Measurements from ENCODE around the gene ERO1B.
"Not testable (repeated sequence)": the region's sequence is repeated elsewhere in the genome, so short reads cannot be mapped to it uniquely, and the experiment has no call there.

ERO1B gene

DNA sequence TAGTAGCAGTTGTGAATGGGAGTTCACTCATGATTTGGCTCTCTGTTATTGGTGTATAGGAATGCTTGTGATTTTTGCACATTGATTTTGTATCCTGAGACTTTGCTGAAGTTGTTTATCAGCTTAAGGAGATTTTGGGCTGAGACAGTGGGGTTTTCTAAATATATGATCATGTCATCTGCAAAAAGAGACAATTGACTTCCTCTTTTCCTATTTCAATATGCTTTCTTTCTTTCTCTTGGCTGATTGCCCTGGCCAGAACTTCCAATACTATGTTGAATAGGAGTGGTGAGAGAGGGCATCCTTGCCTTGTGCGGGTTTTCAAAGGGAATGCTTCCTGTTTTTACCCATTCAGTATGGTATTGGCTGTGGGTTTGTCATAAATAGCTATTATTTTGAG, 93.7 kb downstream of the ERO1B start:
- DNase-seq (ENCODE audit: low read depth in 2 of 2, low spot score in 1 of 2): not testable (repeated sequence)

DNA sequence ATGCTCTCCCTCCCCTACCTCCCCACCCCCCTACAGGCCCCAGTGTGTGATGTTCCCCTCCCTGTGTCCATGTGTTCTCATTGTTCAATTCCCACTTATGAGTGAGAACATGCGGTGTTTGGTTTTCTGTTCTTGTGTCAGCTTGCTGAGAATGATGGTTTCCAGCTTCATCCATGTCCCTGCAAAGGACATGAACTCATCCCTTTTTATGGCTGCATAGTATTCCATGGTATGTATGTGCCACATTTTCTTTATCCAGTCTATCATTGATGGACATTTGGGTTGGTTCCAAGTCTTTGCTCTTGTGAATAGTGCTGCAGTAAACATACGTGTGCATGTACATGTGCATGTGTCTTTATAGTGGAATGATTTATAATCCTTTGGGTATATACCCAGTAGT, 95.3 kb downstream of the ERO1B start:
- DNase-seq (ENCODE audit: low read depth in 2 of 2, low spot score in 1 of 2): not testable (repeated sequence)

- no peak for DNase-seq (ENCODE audit: low read depth in 2 of 2, low spot score in 1 of 2)
These were observed 96.1 kb downstream of the ERO1B start for GRCh38 chr1:236185687-236186086.

GRCh38 chr1:236181059-236181458, 100.7 kb downstream of the ERO1B start:
- DNase-seq (ENCODE audit: low read depth in 2 of 2, low spot score in 1 of 2): no peak

- DNase-seq (ENCODE audit: low read depth in 2 of 2, low spot score in 1 of 2): no peak
These were observed 102.1 kb downstream of the ERO1B start for GRCh38 chr1:236179634-236180033.

DNA sequence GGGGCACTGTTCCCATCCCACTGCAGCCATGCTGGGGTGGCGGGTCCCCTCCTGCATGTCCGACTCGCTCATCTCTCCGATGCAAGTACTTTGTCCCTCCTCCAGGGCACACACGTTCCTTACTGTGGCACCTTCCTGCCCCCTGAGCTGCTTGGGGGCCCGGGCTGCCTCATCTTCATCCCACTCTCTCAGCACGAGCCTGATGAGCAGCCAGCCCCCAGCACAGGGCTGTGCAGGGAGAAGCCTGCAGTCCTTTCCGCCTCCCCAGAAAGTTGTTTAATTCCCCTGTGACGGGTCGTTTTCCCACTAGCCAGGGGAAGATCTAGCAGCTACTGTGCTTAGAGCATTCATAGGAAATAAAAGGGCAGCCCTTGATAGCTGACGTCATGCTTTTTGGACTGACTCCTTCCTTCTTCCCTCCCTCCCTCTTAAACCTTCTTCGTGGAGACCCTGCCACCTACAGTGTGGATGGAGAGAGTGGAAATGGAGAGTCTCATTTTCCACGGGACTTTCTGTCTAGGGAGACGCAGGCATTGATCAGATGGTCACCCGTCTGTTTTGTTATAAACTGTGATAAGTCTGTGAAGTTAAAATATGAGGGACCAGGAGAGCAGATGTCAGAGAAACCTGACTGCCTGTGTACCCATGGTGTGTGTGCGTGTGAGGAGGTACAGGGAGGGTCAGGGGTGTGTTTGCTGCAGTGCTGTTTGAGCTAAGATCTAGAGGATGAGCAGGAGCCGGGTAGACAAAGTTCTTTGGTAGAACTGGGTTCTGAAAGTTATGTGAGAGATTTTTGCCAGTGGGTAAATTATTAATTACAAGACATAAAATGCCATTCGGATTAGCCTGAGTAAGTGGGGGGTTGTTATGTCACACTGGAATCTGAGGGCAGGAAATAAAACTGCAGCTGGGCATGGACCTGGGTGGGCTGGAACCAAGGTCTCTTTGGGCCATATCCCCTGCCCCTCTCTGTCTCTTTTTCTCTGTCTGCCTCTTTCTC, 105.1 kb downstream of the ERO1B start:
- no peak for DNase-seq (ENCODE audit: low read depth in 2 of 2, low spot score in 1 of 2)

DNA sequence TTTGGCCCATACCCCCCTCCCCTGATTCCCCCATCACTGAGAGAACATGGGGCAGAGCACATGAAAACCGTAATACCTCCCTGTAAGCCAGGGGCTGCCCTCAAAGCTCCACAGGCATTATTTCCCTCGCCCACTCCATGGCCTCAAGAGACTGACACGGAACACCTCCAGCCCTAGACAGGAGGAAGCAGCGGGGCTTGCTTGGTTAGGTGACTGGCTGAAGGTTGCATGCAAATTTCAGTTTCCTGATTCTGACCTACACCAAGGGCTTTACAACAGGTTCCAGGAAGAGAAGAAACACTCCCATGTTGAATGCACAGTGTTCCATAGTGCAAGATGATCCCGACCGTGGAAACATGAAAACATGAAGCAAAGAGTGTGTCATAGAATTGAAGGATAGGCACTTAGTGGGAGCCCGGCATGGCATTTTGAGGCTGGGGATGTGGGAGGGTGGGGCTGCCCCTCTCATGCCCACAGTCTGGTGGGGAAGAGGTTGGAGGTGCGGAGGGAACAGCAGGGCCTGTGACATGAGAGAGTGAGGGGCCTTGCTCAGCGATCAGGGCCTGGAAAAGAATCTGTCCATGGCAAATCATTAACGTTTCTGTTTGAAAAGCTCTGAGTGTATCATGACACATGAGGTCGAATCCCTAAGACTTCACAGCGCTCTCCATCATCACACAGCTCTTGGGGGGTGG, 106.0 kb downstream of the ERO1B start:
- no peak for DNase-seq (ENCODE audit: low read depth in 2 of 2, low spot score in 1 of 2)

- no peak for DNase-seq (ENCODE audit: low read depth in 2 of 2, low spot score in 1 of 2)
These were observed 108.5 kb downstream of the ERO1B start for GRCh38 chr1:236173174-236173767.

- DNase-seq (ENCODE audit: low read depth in 2 of 2, low spot score in 1 of 2): no peak
These were observed 109.6 kb downstream of the ERO1B start for GRCh38 chr1:236172041-236172579.

GRCh38 chr1:236168716-236169429, 112.9 kb downstream of the ERO1B start:
- DNase-seq (ENCODE audit: low read depth in 2 of 2, low spot score in 1 of 2): no peak

- no peak for DNase-seq (ENCODE audit: low read depth in 2 of 2, low spot score in 1 of 2)
These were observed 114.2 kb downstream of the ERO1B start for GRCh38 chr1:236167578-236167977.

DNA sequence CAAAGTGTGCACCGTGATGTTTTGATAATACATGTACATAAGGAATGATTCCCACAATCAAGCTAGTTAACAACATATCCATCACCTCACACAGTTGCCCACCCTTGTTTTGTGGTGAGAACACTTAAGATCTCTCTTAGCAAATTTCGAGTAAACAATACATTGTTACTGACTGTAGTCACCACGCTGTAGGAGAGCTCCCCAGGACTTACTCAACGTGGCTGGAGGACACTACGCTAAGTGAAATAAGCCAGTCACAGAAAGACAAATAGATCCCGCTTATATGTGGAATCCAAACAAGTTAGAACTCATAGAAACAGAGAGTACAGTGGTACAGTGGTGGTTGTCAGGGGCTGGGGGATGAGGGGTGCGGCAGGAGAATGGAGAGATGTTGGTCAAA, 114.6 kb downstream of the ERO1B start:
- no peak for DNase-seq (ENCODE audit: low read depth in 2 of 2, low spot score in 1 of 2)

GRCh38 chr1:236166041-236166440, 115.7 kb downstream of the ERO1B start:
- no peak for DNase-seq (ENCODE audit: low read depth in 2 of 2, low spot score in 1 of 2)
